ENCODE results near the gene PSD4. TPM values are rescaled to one million over a fixed set of nuclear protein-coding genes. Genes with fewer than 3 reads are reported as not detected.

Gene PSD4
- polyA plus RNA-seq, 1 experiment = 0.37 TPM

DNA sequence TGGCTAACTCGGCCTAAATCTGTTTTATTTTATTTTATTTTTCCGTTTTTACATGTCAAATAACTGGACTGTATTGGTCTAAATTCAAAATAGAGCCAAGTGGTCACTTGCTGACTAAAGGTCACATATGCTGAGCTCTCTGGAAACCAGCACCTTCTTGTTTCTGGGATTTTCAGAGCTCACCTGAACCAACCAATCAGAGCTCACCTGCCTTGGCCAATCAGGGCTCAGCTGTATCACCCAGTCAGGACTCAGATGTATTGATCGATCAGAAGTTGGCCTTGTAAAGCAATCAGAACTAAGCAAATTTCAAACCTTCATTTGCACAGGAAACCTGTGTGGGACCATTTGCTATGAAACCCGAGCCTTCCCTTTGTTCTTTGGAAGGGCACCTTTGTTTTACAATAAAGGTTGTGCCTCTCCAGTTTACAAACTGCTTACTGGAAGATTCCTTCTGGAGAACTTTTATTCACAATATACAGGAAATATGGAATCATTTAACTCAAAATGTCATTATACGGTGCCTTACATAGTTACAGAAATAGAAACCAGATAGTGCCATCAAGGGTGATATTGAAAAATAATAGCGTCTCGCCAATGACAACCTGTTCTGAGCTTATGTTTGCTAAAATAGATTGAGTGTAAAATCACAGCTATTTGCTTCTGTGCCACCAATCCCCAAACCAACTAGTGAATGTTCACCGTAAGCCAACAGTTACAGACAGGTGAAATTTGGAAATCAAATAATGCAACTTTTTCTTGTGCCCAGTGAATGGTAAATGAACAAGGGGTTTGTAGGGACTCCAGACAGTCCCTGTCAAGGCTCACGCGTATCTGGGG is 17.3 kb upstream of the PSD4 start:
- TF ChIP-seq, protein P1, sequence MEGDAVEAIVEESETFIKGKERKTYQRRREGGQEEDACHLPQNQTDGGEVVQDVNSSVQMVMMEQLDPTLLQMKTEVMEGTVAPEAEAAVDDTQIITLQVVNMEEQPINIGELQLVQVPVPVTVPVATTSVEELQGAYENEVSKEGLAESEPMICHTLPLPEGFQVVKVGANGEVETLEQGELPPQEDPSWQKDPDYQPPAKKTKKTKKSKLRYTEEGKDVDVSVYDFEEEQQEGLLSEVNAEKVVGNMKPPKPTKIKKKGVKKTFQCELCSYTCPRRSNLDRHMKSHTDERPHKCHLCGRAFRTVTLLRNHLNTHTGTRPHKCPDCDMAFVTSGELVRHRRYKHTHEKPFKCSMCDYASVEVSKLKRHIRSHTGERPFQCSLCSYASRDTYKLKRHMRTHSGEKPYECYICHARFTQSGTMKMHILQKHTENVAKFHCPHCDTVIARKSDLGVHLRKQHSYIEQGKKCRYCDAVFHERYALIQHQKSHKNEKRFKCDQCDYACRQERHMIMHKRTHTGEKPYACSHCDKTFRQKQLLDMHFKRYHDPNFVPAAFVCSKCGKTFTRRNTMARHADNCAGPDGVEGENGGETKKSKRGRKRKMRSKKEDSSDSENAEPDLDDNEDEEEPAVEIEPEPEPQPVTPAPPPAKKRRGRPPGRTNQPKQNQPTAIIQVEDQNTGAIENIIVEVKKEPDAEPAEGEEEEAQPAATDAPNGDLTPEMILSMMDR (IDR thresholded peaks at IDR 0.05; ENCODE audit: low read depth, low read length) = no peak
- Histone ChIP-seq H3K9me3 (ENCODE audit: control insufficient read depth, insufficient read depth, low read length) (no peaks in the 10 kb centered on the region; the same call in 1 of the 2 replicates), H3K4me3 (ENCODE audit: low read depth, low read length) (no peak overlapping the region), H3K27me3 (ENCODE audit: control insufficient read depth, insufficient read depth, low read length) (peaks cover 33% of the 10 kb centered on the region), H3K27ac (ENCODE audit: low read depth, low read length) (no peak overlapping the region)
- CTCF ChIA-PET = interaction anchor here (0.5 to 2.7 kb wide), 5 partner anchors 19 to 234 kb away, joined by 3 to 28 read pairs (median 3); no protein-coding TSS in a partner anchor
- POLR2A ChIA-PET = no interaction called here
- no peak for DNase-seq (ENCODE audit: low read depth, low spot score)

- Histone ChIP-seq H3K27me3 (ENCODE audit: control insufficient read depth, insufficient read depth, low read length) (peaks cover 30% of the 10 kb centered on the region), H3K9me3 (ENCODE audit: control insufficient read depth, insufficient read depth, low read length) (no peaks in the 10 kb centered on the region; the same call in 1 of the 2 replicates), H3K27ac (ENCODE audit: low read depth, low read length) (no peak overlapping the region), H3K4me3 (ENCODE audit: low read depth, low read length) (peak overlapping the region; percentile 35)
- POLR2A ChIA-PET = no interaction called here
- TF ChIP-seq, protein P1 (IDR thresholded peaks at IDR 0.05; ENCODE audit: low read depth, low read length) = no peak
- CTCF ChIA-PET = interaction anchor here (0.9 to 2.7 kb wide), 7 partner anchors 18 to 233 kb away, joined by 3 to 28 read pairs (median 10); no protein-coding TSS in a partner anchor
- DNase-seq (ENCODE audit: low read depth, low spot score) = no peak
These were observed 16.5 kb upstream of the PSD4 start for GRCh38 chr2:113157118-113157896.

- Histone ChIP-seq H3K27me3 (ENCODE audit: control insufficient read depth, insufficient read depth, low read length) (peaks cover 30% of the 10 kb centered on the region), H3K4me3 (ENCODE audit: low read depth, low read length) (0 out of 2 replicates have a peak overlapping the region, but pooled peaks have one; percentile 35), H3K9me3 (ENCODE audit: control insufficient read depth, insufficient read depth, low read length) (no peaks in the 10 kb centered on the region; the same call in 1 of the 2 replicates), H3K27ac (ENCODE audit: low read depth, low read length) (no peak overlapping the region)
- TF ChIP-seq, protein P1 (IDR thresholded peaks at IDR 0.05; ENCODE audit: low read depth, low read length) = no peak
- no peak for DNase-seq (ENCODE audit: low read depth, low spot score)
- POLR2A ChIA-PET = interaction anchor here (0.6 to 0.9 kb wide), 2 partner anchors 10 to 82 kb away, joined by 3 read pairs; no protein-coding TSS in a partner anchor
- CTCF ChIA-PET = interaction anchor here (1.0 to 2.1 kb wide), 7 partner anchors 19 to 232 kb away, joined by 3 to 20 read pairs (median 10); no protein-coding TSS in a partner anchor
These were observed 15.6 kb upstream of the PSD4 start for GRCh38 chr2:113157897-113158753.

DNA sequence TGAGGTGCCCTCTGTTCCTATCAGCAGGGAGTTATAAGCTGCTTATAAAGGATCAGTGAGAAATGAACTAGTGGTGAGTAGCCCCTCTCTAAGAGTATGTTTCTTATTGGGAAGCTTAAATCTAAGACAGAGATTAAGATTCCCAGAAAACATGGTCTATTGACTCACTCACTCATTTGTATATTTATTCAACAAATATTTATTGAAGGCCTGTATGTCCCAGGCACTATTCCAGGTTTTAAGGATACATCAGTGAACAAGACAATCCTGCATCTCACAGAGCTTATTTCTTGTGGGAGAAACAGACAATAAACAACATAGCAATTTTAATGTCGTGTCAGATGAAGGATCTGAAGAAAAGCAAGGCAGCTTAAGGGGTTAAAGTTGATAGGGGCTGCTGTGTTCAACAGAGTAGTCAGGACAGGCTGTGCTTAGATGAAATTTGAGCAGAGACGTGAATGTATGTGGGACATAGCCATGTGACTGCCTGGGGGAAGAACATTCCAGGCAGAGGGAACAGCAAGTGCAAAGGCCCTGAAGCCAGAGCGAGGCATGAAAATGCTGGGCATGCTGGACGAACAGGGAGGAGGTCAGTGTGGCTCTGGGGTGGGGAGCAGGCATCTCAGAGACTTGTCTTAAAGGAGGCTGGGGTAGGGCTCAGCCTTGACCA is 14.8 kb upstream of the PSD4 start:
- Histone ChIP-seq H3K27me3 (ENCODE audit: control insufficient read depth, insufficient read depth, low read length) (peaks cover 30% of the 10 kb centered on the region), H3K4me3 (ENCODE audit: low read depth, low read length) (no peak overlapping the region), H3K9me3 (ENCODE audit: control insufficient read depth, insufficient read depth, low read length) (no peaks in the 10 kb centered on the region; the same call in 1 of the 2 replicates), H3K27ac (ENCODE audit: low read depth, low read length) (no peak overlapping the region)
- DNase-seq (ENCODE audit: low read depth, low spot score) = peak; percentile 2
- CTCF ChIA-PET = interaction anchor here (1.2 to 2.1 kb wide), 6 partner anchors 20 to 231 kb away, joined by 3 to 20 read pairs (median 8); no protein-coding TSS in a partner anchor
- TF ChIP-seq, protein P1 (IDR thresholded peaks at IDR 0.05; ENCODE audit: low read depth, low read length) = no peak
- POLR2A ChIA-PET = interaction anchor here (0.6 to 0.9 kb wide), 2 partner anchors 9 to 81 kb away, joined by 3 read pairs; no protein-coding TSS in a partner anchor

All from AG04450 (cell line).